T-helper 2 cell (primary cell): ENCODE results near the gene HMCES.
A peak's percentile ranks its signal among the peaks of the same experiment; 100 is the strongest.

Experiments
- DNase-seq, 5 experiments: peaks; one replicate each; pipeline versions ENCODE4 v3.0.0 to v3.0.0-alpha.2; 2012 to 2022
- total RNA-seq, 2 donors: gene quantifications; one replicate each; lab custom pipeline; 2026; lab: John Stamatoyannopoulos, UW

HMCES gene
- total RNA-seq: 65.9 to 78.6 reads per million in 2 donors

DNA sequence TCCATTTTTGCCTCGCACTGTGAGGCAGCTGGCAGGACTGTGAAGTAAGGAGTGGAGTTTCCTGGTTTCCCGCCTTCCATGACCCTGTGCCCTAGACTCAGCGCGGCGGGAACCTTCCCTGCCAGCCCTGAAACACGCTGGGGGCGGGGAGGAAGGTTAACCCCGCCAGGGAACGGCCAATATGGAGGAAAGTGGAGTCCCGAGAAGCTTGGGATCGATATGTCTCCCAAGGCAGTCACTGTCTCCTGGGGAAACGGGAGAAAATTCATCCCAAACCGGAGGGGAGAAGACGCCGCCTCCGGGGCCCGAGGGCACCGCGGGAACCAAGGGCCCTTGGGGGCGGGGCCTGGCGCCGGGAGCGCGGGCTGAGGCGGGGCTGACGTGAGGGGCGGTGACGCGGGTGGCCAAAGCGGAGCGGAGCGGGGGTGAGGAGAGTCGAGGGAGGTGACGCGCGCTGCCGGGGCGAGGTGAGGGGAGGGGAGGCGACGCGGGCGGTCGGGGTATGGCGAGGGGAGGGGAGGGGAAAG lies at the start of gene HMCES:
Gene HMCES (plus strand): TSS at position 432 of the 527 bp plus-strand sequence. CDS start 863 bp downstream, outside the sequence.
- DNase-seq: peak; percentile 90 to 97 (median 93)

DNA sequence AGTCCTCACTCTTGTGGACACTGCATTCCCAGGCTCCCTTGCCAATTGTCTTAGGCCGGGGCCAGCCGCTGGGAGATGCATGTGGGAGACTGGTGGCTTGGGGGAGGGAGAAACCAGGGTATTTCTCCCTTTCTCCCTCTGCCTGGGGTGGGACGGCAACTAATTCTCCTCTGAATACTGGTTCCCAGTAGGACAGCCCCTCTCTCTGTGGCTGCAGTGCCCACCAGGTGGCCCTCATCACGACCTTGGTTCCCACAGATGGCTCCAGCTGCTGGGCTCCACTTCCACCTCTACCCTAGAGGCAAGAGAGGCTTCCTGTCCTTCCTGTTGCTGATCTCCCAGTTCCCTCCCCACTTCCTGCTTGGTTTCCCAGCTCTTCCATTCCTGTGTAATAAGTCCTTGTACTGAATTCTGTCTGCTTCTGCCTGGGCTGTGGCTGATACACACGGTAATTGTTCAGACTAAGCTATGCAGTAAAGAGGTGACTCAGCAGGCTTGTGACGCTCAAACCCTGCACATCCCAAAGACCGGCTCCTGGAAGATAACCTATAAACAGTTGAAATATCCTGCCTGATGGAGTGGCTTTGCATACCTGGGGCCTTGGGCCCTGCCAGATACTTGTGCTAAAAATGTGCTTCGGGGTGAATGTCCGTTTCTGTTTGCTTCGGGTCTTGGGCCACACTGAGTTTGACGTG lies 49.6 kb upstream of the HMCES start:
- DNase-seq: no peak

- DNase-seq: peak in 1 of 5 experiments; percentile 86
These were observed 48.2 kb upstream of the HMCES start for GRCh38 chr3:129230311-129231019.

- DNase-seq: no peak
These were observed 47.1 kb upstream of the HMCES start for GRCh38 chr3:129231331-129232119.

DNA sequence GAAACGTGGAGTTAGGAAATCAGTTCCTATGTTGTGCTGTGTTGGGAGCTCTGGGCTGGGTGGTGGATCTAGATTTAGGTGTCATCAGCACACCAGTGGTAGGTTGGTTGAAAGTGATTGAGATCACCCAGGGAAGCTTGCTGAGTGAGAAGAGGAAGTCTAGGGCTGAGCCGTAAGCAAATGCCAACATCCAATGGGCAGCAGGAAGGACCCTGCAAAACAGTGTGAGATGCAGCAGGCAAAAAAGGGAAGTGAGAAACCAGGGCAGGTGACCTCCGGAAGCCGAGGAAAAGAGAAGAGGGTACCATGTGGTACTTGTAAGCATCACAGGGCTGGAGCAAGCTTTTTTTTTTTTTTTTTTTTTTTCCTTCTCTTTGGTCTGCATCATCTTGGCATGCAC lies 45.1 kb upstream of the HMCES start:
- DNase-seq: no peak

GRCh38 chr3:129234441-129234840 lies 44.2 kb upstream of the HMCES start:
- no peak for DNase-seq

DNA sequence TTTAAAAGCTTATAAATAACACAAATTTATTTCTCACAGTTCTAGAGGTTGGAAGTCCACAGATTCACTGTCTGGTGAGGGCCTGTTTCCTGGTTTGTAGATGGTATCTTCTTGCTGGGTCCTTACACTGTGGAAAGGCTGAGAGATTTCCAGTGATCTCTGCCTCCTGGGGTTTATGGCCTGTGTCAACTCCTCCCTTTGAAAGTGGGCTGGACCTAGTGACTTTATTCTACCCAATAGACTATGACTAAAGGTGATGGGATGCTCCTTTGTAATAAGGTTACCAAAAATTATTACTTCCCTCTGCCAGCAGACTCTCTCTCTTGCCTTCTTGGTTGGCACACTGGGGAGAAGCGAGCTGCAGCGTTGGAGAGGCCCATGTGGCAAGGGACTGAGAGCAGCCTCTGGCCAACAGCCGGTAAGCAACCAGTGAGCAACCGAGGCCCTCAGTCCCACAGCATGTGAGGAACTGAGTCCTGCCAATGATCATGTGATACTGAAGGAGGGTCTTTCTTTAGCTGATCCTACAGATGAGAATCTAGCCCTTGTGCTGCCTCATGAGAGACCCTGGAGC lies 43.2 kb upstream of the HMCES start:
- DNase-seq: no peak

DNA sequence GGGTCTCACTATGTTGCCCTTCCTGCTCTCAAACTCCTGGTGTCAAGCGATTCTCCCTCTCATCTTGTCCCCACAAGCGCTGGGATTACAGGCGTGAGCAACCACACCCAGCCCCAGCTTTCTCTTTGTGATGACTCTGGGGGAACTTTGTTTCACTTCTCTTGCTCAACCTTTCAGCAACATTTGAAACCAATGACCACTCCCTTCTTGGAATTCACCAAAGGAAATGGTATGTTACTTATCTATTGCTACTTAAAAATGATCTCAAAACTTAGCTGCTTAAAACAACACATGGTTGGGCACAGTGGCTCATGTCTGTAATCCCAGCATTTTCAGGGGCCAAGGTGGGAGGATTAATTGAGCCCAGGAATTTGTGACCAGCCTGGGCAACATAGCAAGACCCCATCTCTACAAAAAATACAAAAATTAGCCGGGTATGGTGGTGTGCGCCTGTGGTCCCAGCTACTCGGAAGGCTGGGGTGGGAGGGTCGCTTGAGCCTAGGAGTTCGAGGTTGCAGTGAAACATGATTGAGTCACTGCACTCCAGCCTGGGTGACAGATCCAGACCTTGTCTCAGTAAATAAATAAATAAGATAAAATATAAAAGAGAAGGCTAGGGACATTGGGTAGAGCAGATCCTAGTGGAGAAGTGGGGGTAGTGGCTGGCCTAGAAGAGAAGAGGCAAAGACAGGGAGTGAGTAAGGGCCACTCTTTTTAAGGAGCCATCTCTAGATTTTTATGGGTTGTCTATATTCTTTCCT lies 39.5 kb upstream of the HMCES start:
- DNase-seq: peak in 1 of 5 experiments; percentile 76

- no peak for DNase-seq
These were observed 38.7 kb upstream of the HMCES start for GRCh38 chr3:129239991-129240390.

GRCh38 chr3:129240436-129240835 lies 38.2 kb upstream of the HMCES start:
- DNase-seq: no peak

- no peak for DNase-seq
These were observed 33.5 kb upstream of the HMCES start for GRCh38 chr3:129245141-129245540.

GRCh38 chr3:129245641-129246306 lies 32.9 kb upstream of the HMCES start:
- DNase-seq: peak in 4 of 5 experiments; percentile 47 to 86 (median 58)

GRCh38 chr3:129246636-129247035 lies 32.0 kb upstream of the HMCES start:
- no peak for DNase-seq

- DNase-seq: no peak
These were observed 30.2 kb upstream of the HMCES start for GRCh38 chr3:129248286-129248979.

DNA sequence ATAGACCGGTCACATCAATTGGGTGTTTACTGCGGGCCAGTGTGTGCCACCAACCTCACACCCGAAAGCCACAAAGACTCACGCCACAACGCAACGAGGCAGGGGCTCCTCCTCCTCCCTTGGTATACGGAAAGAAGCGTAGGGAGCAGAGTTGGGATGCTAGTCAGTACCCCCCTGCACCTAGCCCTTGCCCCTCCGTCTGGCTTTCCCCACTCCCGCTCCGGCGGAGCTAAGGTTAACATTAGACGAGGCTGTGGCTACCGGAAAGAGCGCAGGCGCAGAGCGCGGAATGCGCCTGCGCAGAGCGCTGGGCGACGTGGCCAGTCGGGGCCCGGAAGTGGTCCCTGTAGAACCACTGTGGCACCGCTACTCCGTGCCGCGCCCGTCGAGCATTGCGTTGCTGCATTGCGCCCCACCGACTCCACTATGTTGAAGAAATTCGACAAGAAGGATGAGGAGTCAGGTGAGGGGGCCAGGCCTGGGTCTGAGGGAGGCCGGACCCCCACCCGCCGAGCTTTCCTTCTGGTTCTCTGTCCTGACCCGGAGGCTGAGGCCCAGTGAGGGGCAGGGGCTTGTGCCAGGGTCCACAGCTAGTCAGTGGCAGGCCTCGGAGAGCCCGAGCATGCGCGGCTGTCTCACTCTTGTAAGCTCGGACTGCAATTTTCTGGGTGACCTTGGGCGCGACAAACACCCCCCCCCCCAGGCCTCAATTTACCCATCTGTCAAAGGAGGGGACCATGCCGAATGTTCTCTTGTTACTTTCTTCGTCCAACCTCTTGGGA lies 29.2 kb upstream of the HMCES start, which contains the start of gene COPG1:
Gene COPG1 (plus strand): TSS at position 323 of the 782 bp plus-strand sequence. CDS start 104 bp downstream, at position 427.
- peak; percentile 70 to 93 (median 81) for DNase-seq

DNA sequence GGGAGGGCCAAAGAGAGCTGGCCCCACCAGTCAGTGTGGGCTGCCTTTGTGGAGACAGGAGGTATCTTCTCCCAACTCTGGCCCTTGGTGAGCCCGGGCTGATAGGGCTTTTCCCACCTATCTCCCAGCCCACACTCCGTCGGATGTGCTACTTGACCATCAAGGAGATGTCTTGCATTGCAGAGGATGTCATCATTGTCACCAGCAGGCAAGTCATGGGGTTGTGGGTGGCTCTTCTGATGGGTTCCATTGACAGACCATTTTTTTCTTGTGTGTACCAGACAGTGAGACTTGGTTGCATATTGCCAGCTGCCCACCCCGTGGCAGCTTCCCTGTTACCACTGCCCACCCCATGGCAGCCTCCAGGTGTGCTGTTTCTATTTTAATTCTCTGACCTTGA lies 25.9 kb upstream of the HMCES start:
- no peak for DNase-seq

DNA sequence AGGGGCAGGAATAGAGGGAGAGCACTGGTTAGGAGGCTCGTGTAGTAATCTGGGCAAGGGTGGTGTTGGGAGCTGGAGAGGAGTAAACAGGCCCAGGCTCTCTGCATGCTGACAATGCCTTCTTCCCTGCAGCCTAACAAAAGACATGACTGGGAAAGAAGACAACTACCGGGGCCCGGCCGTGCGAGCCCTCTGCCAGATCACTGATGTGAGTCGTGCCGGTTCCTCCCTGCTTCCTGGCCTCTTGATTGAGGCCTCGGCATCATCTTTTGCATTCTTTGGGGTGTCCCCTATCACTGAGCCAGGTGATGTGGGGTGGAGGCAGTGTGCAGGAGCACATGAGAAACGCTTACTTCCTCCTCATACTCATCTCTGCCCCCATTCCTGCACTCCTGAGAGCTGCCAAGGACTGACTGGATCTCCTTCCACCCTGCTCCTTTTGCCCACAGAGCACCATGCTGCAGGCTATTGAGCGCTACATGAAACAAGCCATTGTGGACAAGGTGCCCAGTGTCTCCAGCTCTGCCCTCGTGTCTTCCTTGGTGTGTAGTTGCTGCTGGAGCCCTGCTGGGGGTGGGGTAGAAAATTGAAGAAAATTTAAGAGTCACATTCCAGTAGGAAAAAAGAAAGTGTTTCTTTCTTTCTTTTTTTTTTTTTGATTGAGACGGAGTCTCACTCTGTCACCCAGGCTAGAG lies 24.0 kb upstream of the HMCES start:
- no peak for DNase-seq

DNA sequence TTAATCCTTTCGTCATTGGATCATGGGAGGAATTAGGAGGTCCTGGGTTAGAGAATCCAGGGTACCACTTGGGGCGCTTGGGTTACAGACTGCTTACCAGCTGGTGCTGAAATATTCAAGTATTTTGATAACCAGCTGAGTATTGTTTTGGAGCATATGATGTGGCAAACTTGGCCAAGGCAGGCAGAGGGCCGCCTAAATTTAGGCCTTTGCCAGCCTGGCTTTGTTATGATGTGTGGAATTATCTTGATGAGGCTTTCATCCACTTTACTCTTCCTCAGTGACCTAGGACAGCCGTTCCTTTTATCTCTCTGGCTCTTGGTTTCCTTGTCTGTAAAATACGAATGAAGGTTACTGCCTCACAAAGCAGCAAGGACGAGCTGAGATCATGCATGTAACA lies 22.4 kb upstream of the HMCES start:
- no peak for DNase-seq

- no peak for DNase-seq
These were observed 21.1 kb upstream of the HMCES start for GRCh38 chr3:129257609-129258008.
